Tongue (tissue), 3 donors: ENCODE results near the gene FNTB. TPM values are rescaled to one million over a fixed set of nuclear protein-coding genes. Genes with fewer than 3 reads are reported as not detected.

ENCODE experiments used
- DNase-seq: peaks from one replicate; pipeline ENCODE4 v3.0.0-alpha.2; 2015
- small RNA-seq: library from RNA; depleted of rRNA; stranded (forward); fragments of <200 nt; gene quantifications from one replicate; pipeline ENCODE3, GENCODE V24; 2014; ENCODE audit warnings: low replicate concordance
- total RNA-seq: library from RNA; depleted of rRNA; stranded (reverse); fragments of >200 nt; gene quantifications from one replicate; pipeline ENCODE4 v1.2.3, GENCODE V29; 2014

Gene FNTB
- total RNA-seq, 1 donor from 2014 or later, result 6.5 TPM

GRCh38 chr14:65092349-65092748, 105.7 kb downstream of the FNTB start:
- no peak for DNase-seq

GRCh38 chr14:65095633-65096205, 109.0 kb downstream of the FNTB start:
- DNase-seq, result peak; percentile 92

DNA sequence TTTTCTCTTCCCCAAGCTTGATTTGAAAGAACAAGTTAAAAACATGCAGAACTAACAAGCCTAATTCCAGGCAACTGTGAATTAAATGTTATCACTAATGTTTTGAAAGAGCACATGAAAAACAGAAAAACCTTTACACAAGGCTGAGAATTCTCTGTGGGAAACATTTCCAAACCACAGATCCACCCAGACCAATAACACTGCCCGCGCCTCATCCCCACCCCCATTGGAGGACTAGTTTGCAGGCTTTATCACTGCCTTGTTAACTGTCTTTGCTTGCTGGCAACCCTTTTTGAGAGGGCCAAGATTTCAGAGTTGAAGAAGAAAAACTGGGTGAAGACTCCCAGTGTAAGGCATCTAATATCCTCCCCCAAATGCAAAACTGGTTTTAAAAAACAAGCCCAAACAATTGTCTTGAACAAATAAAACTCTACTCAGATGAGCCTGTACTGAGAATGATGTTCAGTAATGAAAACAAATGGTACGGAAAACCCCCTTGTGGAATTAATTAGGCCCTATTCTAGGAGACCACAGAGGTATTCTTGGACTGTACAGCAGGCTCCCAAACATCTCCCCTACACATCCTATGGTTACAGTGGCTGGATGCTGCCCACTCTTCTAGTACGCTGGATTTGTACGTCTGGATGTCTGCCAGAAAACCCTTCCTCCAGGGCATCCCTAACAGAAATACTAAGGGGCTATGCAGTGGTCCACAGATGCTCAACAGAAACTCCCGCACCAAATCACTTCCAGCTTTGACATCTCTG, 109.8 kb downstream of the FNTB start:
- DNase-seq, result peak; percentile 46

GRCh38 chr14:65098586-65098985, 111.9 kb downstream of the FNTB start:
- no peak for DNase-seq

DNA sequence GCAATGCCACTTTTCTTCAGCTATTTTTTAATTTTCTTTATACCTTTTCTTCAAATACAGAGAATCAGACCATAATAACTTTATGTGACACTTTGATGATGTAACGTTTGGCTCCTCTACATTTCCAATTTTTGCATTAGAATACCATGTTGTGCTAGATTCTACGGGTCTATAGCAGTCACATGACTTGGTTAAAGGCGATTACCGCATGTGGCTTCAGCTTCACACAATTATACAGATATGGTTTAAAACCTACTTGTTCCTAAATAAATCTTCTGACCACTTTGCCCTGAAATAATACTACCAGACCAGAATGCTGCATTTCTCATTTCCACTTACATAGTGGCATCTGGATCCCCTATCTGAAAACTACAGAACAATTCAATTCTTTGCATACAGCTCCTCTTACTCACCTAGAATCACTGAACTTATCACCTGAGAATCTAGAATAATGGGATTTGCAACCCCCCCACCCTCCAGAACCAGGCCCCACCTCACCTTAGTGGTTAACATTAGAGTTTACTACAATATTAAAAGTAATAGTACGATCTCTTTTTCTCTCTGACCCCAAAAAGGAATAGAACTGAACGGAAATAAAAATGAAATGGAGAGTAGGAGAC, 114.3 kb downstream of the FNTB start:
- no peak for DNase-seq

DNA sequence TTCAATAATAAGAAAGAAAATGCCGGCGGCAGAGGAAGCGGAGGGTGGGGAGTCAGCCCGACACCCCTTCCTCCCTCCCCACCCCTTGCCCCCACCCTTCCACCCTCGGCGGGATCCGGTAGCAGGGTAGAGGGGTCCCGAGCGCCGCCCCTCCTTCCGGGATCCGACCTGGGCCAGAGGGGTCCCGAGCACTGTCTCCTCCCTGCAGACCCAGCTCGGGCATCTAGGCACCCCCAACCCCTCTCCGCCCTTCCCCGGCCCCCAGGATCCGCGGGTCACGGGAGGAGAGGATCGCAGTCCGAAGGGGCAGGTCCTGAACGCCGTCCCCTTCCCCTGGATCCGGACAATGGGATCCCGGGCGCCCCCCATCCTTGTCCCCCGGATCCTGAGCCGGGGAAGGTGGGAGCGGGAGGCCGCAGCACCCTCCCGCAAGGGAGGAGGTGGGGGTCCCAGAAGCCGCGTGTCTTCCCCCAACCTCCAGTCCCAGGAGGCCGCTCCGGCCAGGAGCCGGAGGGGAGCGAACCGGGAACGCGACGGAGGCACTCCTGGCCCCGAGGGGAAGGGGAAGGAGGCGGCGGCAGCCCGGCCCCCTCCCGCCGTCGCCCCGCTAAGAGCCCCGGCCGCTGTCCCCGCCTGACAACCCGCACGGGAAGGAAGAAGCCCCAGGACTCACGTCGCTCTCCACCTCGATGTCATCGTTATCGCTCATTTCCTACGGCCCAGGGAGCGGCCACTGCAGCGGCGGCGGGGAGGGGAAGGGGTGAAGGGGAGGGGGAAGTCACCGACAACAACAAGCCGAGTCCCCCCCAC, 115.1 kb downstream of the FNTB start:
- peak; percentile 31 for DNase-seq

DNA sequence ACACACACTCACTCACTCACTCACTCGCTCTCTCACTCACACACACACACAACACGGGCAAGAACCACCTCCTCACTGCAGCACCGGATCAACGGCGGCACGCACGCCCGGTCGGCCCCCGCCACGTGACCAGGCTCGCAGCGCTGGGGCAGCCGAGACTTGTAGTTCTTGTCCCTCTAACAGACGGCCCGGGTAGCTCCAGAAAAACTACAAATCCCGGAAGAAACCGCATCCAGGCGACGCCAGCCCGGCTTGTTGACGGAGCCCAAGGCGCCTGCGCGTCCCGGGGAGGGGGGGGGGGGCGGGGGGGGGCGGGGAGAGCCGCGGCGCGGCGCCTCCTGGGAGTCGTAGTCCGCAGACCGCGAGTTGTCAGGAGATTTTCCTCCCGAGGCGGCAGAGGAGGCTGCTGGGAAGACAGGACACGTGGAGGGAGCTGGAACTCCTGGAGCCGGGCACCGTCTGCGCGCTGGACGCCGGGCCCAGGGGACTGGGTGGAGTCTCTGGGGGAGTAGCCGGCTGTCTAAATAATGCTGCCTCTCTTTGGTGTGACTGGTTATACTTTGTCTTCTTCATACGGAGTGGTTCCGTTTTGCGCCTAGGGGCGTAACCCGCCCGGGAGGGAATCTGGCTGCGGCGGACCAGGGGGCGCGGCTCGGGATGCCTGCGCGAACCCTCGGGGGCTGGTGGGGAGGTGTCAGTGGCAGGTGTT, 115.9 kb downstream of the FNTB start, which contains the start of gene MAX:
TSS of gene MAX (minus strand) at position 77 of the 709 bp plus-strand sequence. CDS start 178 bp downstream, outside the sequence.
- peak; percentile 99 for DNase-seq

DNA sequence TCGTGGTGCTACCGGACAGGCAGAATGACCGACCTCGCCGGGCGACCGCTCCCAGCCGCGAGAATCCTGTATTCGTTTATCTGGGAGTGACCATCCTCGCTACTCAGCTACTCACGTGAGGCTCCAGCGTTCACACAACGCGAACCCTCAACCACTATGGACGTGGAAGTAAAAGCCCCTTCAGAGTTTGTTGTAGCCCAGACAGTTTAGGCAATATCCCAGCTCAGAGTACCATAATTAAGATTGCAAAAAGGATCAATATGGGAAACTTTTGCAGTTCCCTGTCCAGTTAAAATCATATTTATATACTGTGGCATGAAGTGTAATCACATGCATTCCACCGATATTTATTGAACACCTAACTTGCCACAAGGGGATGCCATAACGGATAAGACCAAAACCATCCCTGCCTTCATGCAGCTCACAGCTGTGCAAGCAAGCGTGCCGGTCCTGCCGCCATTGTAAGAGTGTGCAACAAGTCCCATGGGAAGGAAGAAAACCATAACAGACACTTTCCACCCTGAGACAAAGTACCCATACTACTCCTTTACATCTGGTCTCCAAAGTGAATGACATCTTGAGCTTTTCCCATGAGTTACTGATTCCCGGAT, 116.6 kb downstream of the FNTB start:
- DNase-seq, result no peak

- DNase-seq, result no peak
These were observed 118.1 kb downstream of the FNTB start for GRCh38 chr14:65104791-65105190.

GRCh38 chr14:65106316-65106715, 119.6 kb downstream of the FNTB start:
- DNase-seq, result no peak

DNA sequence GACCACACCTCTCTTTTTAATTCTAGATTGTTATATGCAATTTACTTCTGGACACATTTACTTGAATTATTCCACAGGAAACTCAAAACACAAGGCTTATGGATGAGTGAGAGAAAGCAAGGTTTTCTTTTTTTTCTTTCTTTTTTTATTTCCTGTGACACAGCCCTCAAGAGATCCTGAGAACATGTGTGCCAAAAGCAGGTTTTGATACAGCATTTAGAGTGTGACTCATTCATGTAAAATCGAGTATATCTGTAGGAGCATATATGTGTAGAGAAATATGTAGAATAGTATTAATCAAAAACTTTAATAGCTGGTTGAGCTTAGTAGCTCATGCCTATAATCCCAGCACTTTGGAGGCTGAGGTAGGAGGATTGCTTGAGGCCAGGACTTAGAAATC, 120.0 kb downstream of the FNTB start:
- no peak for DNase-seq

DNA sequence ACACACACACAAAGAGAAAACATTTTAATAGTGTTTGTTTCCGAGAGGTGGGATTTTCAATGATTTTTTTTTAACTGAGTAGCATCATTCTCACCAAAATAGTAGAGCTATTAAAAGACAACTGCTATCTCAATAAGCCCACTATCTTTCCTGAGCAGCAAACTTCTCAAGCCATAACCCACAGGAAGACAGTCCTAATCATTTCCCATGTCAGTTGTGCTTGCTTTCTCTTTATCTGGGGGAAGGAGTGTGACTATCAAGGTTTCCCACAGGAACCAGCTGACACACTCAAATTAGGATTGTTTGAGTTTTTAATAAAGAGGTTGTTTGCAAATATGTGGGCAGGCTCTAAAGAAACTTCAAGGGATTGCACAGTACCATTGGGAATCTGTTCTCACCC, 120.5 kb downstream of the FNTB start:
- no peak for DNase-seq

GRCh38 chr14:65109357-65109756, 122.7 kb downstream of the FNTB start:
- no peak for DNase-seq

DNA sequence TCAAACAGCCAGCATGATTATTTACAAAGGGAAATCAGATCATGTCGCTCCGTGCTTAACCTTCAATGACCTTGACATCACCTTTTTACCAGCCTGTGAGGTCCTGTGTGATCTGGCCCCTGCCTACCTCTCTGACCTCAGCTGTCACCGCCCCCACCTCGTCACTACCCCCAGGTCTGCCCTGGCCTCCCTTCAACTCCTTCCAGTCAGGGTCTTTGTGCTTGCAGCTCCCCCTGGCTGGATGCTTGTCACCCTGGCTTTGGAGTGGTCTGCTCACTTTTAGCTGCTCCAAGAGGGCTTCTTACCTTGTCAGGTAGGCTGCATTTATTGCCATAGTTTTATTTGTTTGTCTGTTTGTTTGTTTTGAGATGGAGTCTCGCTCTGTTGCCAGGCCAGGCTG, 123.8 kb downstream of the FNTB start:
- no peak for DNase-seq

Small RNAs within 50 kb of the gene (small RNA-seq; reads per million reads assigned to genes)
- 0.24 reads per million, percentile 40 among the genes with 10 or more reads in this experiment for gene MIR4706

Other genes starting within 250 kb of the FNTB start
- gene SPTB, start 107.0 kb upstream of the FNTB start, total RNA-seq, result 386 TPM
- 55.2 TPM for gene CHURC1, start 72.4 kb upstream of the FNTB start, total RNA-seq
- 1.1 TPM for gene GPX2, start 44.1 kb upstream of the FNTB start, total RNA-seq
- 4.9 TPM for gene RAB15, start 14.6 kb upstream of the FNTB start, total RNA-seq
- 29.5 TPM for gene MAX, start 115.6 kb downstream of the FNTB start, total RNA-seq